Muscle of arm (tissue), 12 donors: ENCODE measurements around the gene CHRNA7. TPM values are rescaled to one million over a fixed set of nuclear protein-coding genes. Genes with fewer than 3 reads are reported as not detected.
"Not testable (repeated sequence)": the region's sequence is repeated elsewhere in the genome, so short reads cannot be mapped to it uniquely, and the experiment has no call there.

Source experiments
- DNase-seq: peaks from one replicate; pipeline ENCODE4 v3.0.0-alpha.2; 2013
- polyA plus RNA-seq, 12 donors: library from polyadenylated mRNA; unstranded; fragments of 120-200 nt; gene quantifications; one replicate each; pipeline ENCODE4 v1.2.1, GENCODE V29; 2013; ENCODE audit not compliant: insufficient read length in 12 of 12

The CHRNA7 gene
- polyA plus RNA-seq, 12 donors = 1.1 to 5.9 (median 2.7) TPM; not detected in 1

GRCh38 chr15:32165775-32166174 is 135.5 kb downstream of the CHRNA7 start:
- DNase-seq = not testable (repeated sequence)

- DNase-seq = not testable (repeated sequence)
Measured at GRCh38 chr15:32166270-32166669, 136.0 kb downstream of the CHRNA7 start.

- not testable (repeated sequence) for DNase-seq
Measured at GRCh38 chr15:32167913-32168312, 137.6 kb downstream of the CHRNA7 start.

GRCh38 chr15:32180579-32180978 is 150.3 kb downstream of the CHRNA7 start:
- DNase-seq = not testable (repeated sequence)

- not testable (repeated sequence) for DNase-seq
Measured at GRCh38 chr15:32193780-32194179, 163.5 kb downstream of the CHRNA7 start.

- not testable (repeated sequence) for DNase-seq
Measured at GRCh38 chr15:32196206-32196605, 165.9 kb downstream of the CHRNA7 start.

- DNase-seq = not testable (repeated sequence)
Measured at GRCh38 chr15:32198938-32199337, 168.6 kb downstream of the CHRNA7 start.

- not testable (repeated sequence) for DNase-seq
Measured at GRCh38 chr15:32209081-32209480, 178.8 kb downstream of the CHRNA7 start.

GRCh38 chr15:32218666-32219065 is 188.4 kb downstream of the CHRNA7 start:
- DNase-seq = no peak

Other genes starting within 250 kb of the CHRNA7 start
- gene OTUD7A, start 159.8 kb upstream of the CHRNA7 start, polyA plus RNA-seq = 1 to 10 TPM in 1 of 12 donors, under 1 TPM in 9, not detected in 2; 0.23 to 1.5 (median 0.47) TPM